ENCODE data around the gene DIDO1. TPM values are rescaled to one million over a fixed set of nuclear protein-coding genes. Genes with fewer than 3 reads are reported as not detected.

The DIDO1 gene
- total RNA-seq, 3 donors from 2014 or later: 59.8 to 83.1 (median 64.9) TPM

- no peak for DNase-seq (ENCODE audit: low spot score in 2 of 2)
- Histone ChIP-seq H3K4me3 (no peak overlapping the region), H3K27ac (no peak overlapping the region), H3K27me3 (no peaks in the 10 kb centered on the region), H3K4me1 (no peaks in the 10 kb centered on the region), H3K36me3 (peaks cover 33% of the 10 kb centered on the region), H3K9me3 (no peaks in the 10 kb centered on the region)
- intact Hi-C loops (cut with DNase I; ENCODE audit: low total_unique reads): no loop called here
- TF ChIP-seq POLR2AphosphoS5 (IDR thresholded peaks at IDR 0.05) (no peak), POLR2A (IDR thresholded peaks at IDR 0.05) (no peak), CTCF (IDR thresholded peaks at IDR 0.05) (no peak)
Observed at GRCh38 chr20:62908971-62909791, 17.1 kb downstream of the DIDO1 start.

- intact Hi-C loops (cut with DNase I; ENCODE audit: low total_unique reads): no loop called here
- Histone ChIP-seq H3K27ac (no peak overlapping the region), H3K4me1 (no peaks in the 10 kb centered on the region), H3K36me3 (peaks cover 33% of the 10 kb centered on the region), H3K9me3 (no peaks in the 10 kb centered on the region), H3K27me3 (no peaks in the 10 kb centered on the region), H3K4me3 (no peak overlapping the region)
- TF ChIP-seq POLR2AphosphoS5 (IDR thresholded peaks at IDR 0.05) (no peak), CTCF (IDR thresholded peaks at IDR 0.05) (peak in 1 of 3 donors; percentile 24)
- no peak for DNase-seq (ENCODE audit: low spot score in 2 of 2)
Observed at GRCh38 chr20:62907384-62908317, 18.7 kb downstream of the DIDO1 start.

- Histone ChIP-seq H3K36me3 (peaks cover 33% of the 10 kb centered on the region), H3K9me3 (no peaks in the 10 kb centered on the region), H3K27me3 (no peaks in the 10 kb centered on the region), H3K4me3 (no peak overlapping the region), H3K4me1 (no peaks in the 10 kb centered on the region), H3K27ac (no peak overlapping the region)
- intact Hi-C loops (cut with DNase I; ENCODE audit: low total_unique reads): no loop called here
- TF ChIP-seq CTCF (IDR thresholded peaks at IDR 0.05): no peak
- no peak for TF ChIP-seq POLR2A (IDR thresholded peaks at IDR 0.05)
- TF ChIP-seq POLR2AphosphoS5 (IDR thresholded peaks at IDR 0.05): no peak
- DNase-seq (ENCODE audit: low spot score in 2 of 2): no peak
Observed at GRCh38 chr20:62906647-62907375, 19.5 kb downstream of the DIDO1 start.

GRCh38 chr20:62906209-62906608 is 20.1 kb downstream of the DIDO1 start:
- peaks cover 30% of the 10 kb centered on the region for H3K36me3 ChIP-seq
- no peaks in the 10 kb centered on the region for H3K27me3 ChIP-seq
- H3K4me1 ChIP-seq: no peaks in the 10 kb centered on the region
- no peak overlapping the region for H3K27ac ChIP-seq
- no peak for DNase-seq (ENCODE audit: low spot score in 2 of 2)
- H3K4me3 ChIP-seq: no peak overlapping the region
- no peak for TF ChIP-seq CTCF (IDR thresholded peaks at IDR 0.05)
- no peak for TF ChIP-seq POLR2AphosphoS5 (IDR thresholded peaks at IDR 0.05)
- no peak for TF ChIP-seq POLR2A (IDR thresholded peaks at IDR 0.05)
- intact Hi-C loops (cut with DNase I; ENCODE audit: low total_unique reads): no loop called here
- no peaks in the 10 kb centered on the region for H3K9me3 ChIP-seq
